ENCODE results near the gene PPP2R5C.
"Not testable (repeated sequence)": the region's sequence is repeated elsewhere in the genome, so short reads cannot be mapped to it uniquely, and the experiment has no call there.

The PPP2R5C gene

GRCh38 chr14:101969481-101969880 lies 208.0 kb downstream of the PPP2R5C start:
- intact Hi-C loops (cut with DNase I), result loop anchor here (10.0 kb wide), 1 partner anchor 345 kb away; the partner anchor contains the start of gene ZNF839
- DNase-seq, result no peak

DNA sequence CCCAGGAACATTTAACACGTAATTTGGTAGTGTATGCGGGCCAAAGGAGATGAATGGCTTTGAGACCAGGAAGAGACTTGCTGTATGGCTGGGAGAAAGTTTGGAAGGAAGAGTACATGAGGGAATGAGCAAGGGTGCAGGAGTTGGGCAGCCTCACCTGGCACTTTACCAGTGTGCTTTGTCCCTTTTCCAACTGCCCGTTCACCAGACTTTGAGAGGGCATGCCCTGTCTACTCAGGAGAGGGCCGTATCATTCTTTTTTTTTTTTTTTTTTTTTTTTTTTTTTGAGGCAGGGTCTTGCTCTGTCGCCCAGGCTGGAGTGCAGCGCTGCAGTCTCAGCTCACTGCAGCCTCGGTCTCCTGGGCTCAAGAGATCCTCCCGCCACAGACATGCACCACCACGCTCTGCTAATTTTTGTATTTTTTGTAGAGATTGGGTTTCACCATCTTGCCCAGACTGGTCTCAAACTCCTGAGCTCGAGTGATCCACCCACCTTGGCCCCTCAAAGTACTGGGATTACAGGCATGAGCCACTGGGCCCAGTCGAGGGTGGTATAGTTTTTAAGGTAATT lies 209.4 kb downstream of the PPP2R5C start:
- intact Hi-C loops (cut with DNase I), result no loop called here
- DNase-seq, result peak in 2 of 10 donors; percentile 45 to 57

GRCh38 chr14:101971458-101971857 lies 209.9 kb downstream of the PPP2R5C start:
- DNase-seq; intact Hi-C loops (cut with DNase I): not testable (repeated sequence)

- intact Hi-C loops (cut with DNase I), result no loop called here
- peak in 9 of 10 donors; percentile 30 to 95 (median 70) for DNase-seq
Measured at GRCh38 chr14:101972126-101972866, 210.8 kb downstream of the PPP2R5C start.

DNA sequence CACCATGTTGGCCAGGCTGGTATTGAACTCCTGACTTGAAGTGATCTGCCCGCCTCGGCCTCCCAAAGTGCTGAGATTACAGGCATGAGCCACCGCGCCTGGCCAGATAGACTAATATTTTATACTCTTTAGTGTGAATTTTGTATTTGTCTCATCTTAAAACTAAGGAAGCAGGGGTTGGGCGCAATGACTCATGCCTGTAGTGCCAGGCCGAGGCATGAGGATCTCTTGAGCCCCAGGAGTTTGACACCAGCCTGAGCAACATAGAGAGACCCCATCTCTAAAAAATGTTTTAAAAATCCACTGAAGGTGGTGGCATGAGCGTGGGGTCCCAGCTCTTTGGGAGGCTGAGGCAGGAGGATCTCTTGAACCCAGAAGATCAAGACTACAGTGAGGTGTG lies 211.8 kb downstream of the PPP2R5C start:
- intact Hi-C loops (cut with DNase I), result no loop called here
- no peak for DNase-seq

DNA sequence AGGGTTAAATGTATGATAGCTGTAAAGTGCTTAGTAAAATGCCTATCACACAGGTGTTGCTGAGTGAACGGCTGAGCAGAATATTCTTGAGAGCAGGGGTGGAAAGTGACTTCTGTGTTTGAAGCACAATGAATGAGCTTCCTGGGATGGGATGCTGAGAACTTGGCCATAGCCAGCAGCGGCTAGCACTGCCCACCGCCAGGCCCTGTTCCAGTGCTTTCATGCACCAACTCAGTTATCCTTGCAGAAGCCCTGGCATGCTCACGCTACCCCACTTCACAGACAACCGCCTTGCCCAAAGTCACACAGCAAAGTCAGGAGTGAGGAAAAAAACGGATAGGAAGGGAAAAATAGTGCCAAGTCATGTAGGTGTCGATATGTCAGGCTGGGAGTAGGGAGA lies 213.7 kb downstream of the PPP2R5C start:
- peak in 1 of 10 donors; percentile 81 for DNase-seq
- intact Hi-C loops (cut with DNase I), result no loop called here

All from posterior cingulate gyrus (tissue), 11 donors.